ENCODE measurements around the gene FRS2. TPM values are rescaled to one million over a fixed set of nuclear protein-coding genes. Genes with fewer than 3 reads are reported as not detected.

The FRS2 gene
- polyA plus RNA-seq, 1 donor from 2014 or later, result 20.2 TPM

DNA sequence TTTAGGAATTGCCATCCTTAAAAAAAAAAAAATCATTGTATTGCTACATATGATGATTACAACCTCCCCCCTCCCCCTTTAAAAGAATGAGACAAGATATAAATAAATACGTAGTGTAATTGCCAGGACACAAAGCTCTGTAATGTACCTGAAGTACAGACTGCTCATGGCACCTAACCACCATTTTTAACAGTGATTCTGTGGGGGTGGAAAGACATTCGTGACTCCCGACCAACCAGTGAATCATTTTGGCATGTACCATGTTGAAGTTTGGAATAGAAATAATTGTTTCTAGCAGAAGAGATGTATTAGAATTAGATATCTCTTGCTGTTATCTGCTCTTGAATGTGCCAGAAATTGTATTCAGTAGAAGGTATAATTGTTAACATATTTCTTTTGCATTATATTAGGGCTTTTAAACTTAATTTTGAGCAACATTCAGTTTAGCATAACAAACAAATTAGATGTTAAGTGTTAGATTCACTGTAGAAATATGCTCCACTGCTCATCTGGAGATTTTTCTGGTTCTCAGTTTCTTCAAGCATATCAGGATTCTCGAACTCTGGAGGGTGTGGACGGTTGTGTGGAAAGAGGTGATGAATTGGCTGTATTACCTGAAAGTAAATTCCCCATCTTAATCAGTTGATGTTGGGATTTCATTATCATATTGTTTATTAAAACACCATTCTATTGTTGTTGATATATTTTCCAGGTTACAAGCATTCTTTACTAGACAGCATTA is 31.1 kb downstream of the FRS2 start:
- no peaks in the 10 kb centered on the region for H4K20me1 ChIP-seq (ENCODE audit: insufficient read depth)
- H3K9me2 ChIP-seq (ENCODE audit: insufficient read depth, low read length), result no peaks in the 10 kb centered on the region
- no peaks in the 10 kb centered on the region for H3K36me3 ChIP-seq (ENCODE audit: insufficient read depth, low read length)
- no peaks in the 10 kb centered on the region for H3F3A ChIP-seq (ENCODE audit: insufficient read depth, low read length, poor library complexity, severe bottlenecking)
- no peaks in the 10 kb centered on the region for H3K9me3 ChIP-seq (ENCODE audit: low read length)
- H3K27ac ChIP-seq (ENCODE audit: low read length), result no peak overlapping the region
- H2AFZ ChIP-seq (ENCODE audit: low read depth, low read length), result no peak overlapping the region
- no peaks in the 10 kb centered on the region for H3K27me3 ChIP-seq (ENCODE audit: insufficient read depth, low read depth, low read length)
- H3K79me2 ChIP-seq (replicated peaks; ENCODE audit: insufficient read depth, low read length), result peaks cover 37% of the 10 kb centered on the region
- no peak overlapping the region for H3K4me2 ChIP-seq (ENCODE audit: low read length)
- no peak overlapping the region for H3K9ac ChIP-seq (ENCODE audit: low read length)
- TF ChIP-seq MXI1 (conservative IDR thresholded peaks at IDR 0.05; ENCODE audit: poor library complexity, severe bottlenecking) (no peak), EP300 (conservative IDR thresholded peaks at IDR 0.05; ENCODE audit: poor library complexity, severe bottlenecking) (no peak), POLR2AphosphoS5 (IDR thresholded peaks at IDR 0.05) (no peak), TAF1 (IDR thresholded peaks at IDR 0.05; ENCODE audit: low read depth) (no peak), RAD21 (conservative IDR thresholded peaks at IDR 0.05) (no peak)
- H3K4me3 ChIP-seq (ENCODE audit: low read length), result no peak overlapping the region

DNA sequence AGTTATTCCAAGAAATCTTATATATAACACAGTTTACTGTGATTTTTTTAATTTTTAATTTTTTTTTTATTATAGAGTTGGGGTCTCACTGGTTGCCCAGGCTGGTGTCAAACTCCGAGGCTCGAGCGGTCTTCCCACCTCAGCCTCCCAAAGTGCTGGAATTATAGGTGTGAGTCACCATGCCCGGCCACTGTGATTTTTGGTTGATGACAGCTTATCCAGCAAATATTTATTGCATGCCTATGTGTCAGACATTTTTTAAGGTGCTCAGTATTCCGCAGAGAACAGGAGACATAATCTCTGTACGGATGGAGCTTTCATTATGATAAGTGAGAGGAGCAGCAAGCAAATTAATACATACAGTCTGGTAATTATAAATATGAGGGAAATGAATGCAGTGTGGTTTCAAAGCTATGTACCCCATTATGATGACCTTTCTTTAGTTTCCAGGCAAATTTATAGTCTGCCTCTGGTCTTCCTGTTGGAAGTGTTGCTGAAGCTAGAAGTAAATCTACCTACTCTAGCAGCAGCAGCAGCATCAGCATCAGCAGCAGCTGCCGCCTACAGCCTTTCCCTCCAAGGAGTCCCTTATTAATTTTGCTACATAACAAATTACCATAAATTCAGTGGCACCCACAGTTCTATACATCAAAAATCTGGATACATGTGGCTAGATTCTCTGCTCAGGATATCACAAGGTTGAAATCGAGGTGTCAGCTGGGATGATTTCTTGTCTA is 32.3 kb downstream of the FRS2 start:
- Histone ChIP-seq H3K27me3 (ENCODE audit: insufficient read depth, low read depth, low read length) (no peaks in the 10 kb centered on the region), H3K4me3 (ENCODE audit: low read length) (no peak overlapping the region), H2AFZ (ENCODE audit: low read depth, low read length) (no peak overlapping the region), H3K4me2 (ENCODE audit: low read length) (no peak overlapping the region), H3K36me3 (ENCODE audit: insufficient read depth, low read length) (no peaks in the 10 kb centered on the region), H3K9me3 (ENCODE audit: low read length) (no peaks in the 10 kb centered on the region), H3K27ac (ENCODE audit: low read length) (no peak overlapping the region), H3K9me2 (ENCODE audit: insufficient read depth, low read length) (no peaks in the 10 kb centered on the region), H4K20me1 (ENCODE audit: insufficient read depth) (no peaks in the 10 kb centered on the region), H3F3A (ENCODE audit: insufficient read depth, low read length, poor library complexity, severe bottlenecking) (no peaks in the 10 kb centered on the region), H3K9ac (ENCODE audit: low read length) (no peak overlapping the region), H3K79me2 (replicated peaks; ENCODE audit: insufficient read depth, low read length) (peaks cover 43% of the 10 kb centered on the region)
- no peak for TF ChIP-seq RAD21 (conservative IDR thresholded peaks at IDR 0.05)
- no peak for TF ChIP-seq POLR2AphosphoS5 (IDR thresholded peaks at IDR 0.05)
- TF ChIP-seq EZH2 (IDR thresholded peaks at IDR 0.05; ENCODE audit: borderline replicate concordance, insufficient read depth, low read length, poor library complexity, severe bottlenecking), result no peak
- no peak for TF ChIP-seq MXI1 (conservative IDR thresholded peaks at IDR 0.05; ENCODE audit: poor library complexity, severe bottlenecking)
- no peak for TF ChIP-seq EP300 (conservative IDR thresholded peaks at IDR 0.05; ENCODE audit: poor library complexity, severe bottlenecking)
- TF ChIP-seq TAF1 (IDR thresholded peaks at IDR 0.05; ENCODE audit: low read depth), result no peak
- TF ChIP-seq SMC3 (conservative IDR thresholded peaks at IDR 0.05; ENCODE audit: poor library complexity), result no peak
- TF ChIP-seq, protein P1, sequence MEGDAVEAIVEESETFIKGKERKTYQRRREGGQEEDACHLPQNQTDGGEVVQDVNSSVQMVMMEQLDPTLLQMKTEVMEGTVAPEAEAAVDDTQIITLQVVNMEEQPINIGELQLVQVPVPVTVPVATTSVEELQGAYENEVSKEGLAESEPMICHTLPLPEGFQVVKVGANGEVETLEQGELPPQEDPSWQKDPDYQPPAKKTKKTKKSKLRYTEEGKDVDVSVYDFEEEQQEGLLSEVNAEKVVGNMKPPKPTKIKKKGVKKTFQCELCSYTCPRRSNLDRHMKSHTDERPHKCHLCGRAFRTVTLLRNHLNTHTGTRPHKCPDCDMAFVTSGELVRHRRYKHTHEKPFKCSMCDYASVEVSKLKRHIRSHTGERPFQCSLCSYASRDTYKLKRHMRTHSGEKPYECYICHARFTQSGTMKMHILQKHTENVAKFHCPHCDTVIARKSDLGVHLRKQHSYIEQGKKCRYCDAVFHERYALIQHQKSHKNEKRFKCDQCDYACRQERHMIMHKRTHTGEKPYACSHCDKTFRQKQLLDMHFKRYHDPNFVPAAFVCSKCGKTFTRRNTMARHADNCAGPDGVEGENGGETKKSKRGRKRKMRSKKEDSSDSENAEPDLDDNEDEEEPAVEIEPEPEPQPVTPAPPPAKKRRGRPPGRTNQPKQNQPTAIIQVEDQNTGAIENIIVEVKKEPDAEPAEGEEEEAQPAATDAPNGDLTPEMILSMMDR (IDR thresholded peaks at IDR 0.05; ENCODE audit: poor library complexity, severe bottlenecking), result no peak
- TF ChIP-seq, protein P2, sequence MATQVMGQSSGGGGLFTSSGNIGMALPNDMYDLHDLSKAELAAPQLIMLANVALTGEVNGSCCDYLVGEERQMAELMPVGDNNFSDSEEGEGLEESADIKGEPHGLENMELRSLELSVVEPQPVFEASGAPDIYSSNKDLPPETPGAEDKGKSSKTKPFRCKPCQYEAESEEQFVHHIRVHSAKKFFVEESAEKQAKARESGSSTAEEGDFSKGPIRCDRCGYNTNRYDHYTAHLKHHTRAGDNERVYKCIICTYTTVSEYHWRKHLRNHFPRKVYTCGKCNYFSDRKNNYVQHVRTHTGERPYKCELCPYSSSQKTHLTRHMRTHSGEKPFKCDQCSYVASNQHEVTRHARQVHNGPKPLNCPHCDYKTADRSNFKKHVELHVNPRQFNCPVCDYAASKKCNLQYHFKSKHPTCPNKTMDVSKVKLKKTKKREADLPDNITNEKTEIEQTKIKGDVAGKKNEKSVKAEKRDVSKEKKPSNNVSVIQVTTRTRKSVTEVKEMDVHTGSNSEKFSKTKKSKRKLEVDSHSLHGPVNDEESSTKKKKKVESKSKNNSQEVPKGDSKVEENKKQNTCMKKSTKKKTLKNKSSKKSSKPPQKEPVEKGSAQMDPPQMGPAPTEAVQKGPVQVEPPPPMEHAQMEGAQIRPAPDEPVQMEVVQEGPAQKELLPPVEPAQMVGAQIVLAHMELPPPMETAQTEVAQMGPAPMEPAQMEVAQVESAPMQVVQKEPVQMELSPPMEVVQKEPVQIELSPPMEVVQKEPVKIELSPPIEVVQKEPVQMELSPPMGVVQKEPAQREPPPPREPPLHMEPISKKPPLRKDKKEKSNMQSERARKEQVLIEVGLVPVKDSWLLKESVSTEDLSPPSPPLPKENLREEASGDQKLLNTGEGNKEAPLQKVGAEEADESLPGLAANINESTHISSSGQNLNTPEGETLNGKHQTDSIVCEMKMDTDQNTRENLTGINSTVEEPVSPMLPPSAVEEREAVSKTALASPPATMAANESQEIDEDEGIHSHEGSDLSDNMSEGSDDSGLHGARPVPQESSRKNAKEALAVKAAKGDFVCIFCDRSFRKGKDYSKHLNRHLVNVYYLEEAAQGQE (IDR thresholded peaks at IDR 0.05; ENCODE audit: borderline replicate concordance), result no peak

Data from neural cell (in vitro differentiated cells).